K562 (cell line): ENCODE measurements around the gene MBIP. TPM values are rescaled to one million over a fixed set of nuclear protein-coding genes. Genes with fewer than 3 reads are reported as not detected.

Source experiments
- LCOR ChIP-seq: sonication (generic); formaldehyde crosslinking; IDR thresholded peaks from 2 replicates; pipeline ENCODE4 v1.8.0; 2022; ENCODE audit warnings: mild to moderate bottlenecking, missing genetic modification reagents
- MAFF ChIP-seq: IDR thresholded peaks from 2 replicates; pipeline ENCODE4 v1.6.1; 2012; ENCODE audit warnings: low read length, improper control_type of control experiment
- MAFG ChIP-seq: fragments of 450-650 bp; conservative IDR thresholded peaks from 2 replicates; pipeline ENCODE4 v1.6.1; 2016; ENCODE audit warnings: missing genetic modification characterization, missing compliant biosample characterization
- PHB ChIP-seq: fragments of 250-450 bp; sonication (Bioruptor Pico); IDR thresholded peaks from 2 replicates; pipeline ENCODE4 v1.5.0; 2021
- ZNF41 ChIP-seq: fragments of 250-450 bp; sonication (Bioruptor Pico); conservative IDR thresholded peaks from 2 replicates; pipeline ENCODE4 v1.4.0; 2020; ENCODE audit warnings: mild to moderate bottlenecking
- ZNF584 ChIP-seq: fragments of 200-800 bp; sonication (Bioruptor generic); IDR thresholded peaks from 2 replicates; pipeline ENCODE4 v1.6.1; 2016; ENCODE audit warnings: low read depth, mild to moderate bottlenecking, missing genetic modification characterization, missing compliant biosample characterization
- polyA plus RNA-seq, 8 experiments: library from polyadenylated mRNA; depleted of rRNA in 4 of 8; stranded (reverse) in 5 of 8; unstranded in 3 of 8; fragments of >200 nt; fragmentation: Nextera tagmentation in 2 of 8; fragmentation: Illumina TruSeq in 1 of 8; extraction: Ambion mirVana in 2 of 8; extraction: Trizol in 1 of 8; gene quantifications; 2 replicates each; pipeline versions ENCODE4 v1.2.1 to v1.2.3, GENCODE V29; 2011 to 2014; ENCODE audit warnings: inconsistent platforms in 1 of 8, missing spikeins in 1 of 8
- total RNA-seq, 7 experiments: library from RNA; depleted of rRNA in 6 of 7; stranded (reverse); fragments of >200 nt in 6 of 7; fragmentation: Illumina TruSeq in 2 of 7; extraction: Trizol in 2 of 7; gene quantifications; 2 replicates each; pipeline versions ENCODE4 v1.2.1 to v1.2.3, GENCODE V29; 2011 to 2021; ENCODE audit warnings: low replicate concordance in 1 of 7
- TF ChIP-seq, protein P1 (sequence below): sonication (generic); formaldehyde crosslinking; IDR thresholded peaks from 2 replicates; pipeline ENCODE4 v1.5.0; 2020; ENCODE audit warnings: missing genetic modification reagents
- TF ChIP-seq, protein P2 (sequence below): fragments of 250-450 bp; sonication (Bioruptor Pico); IDR thresholded peaks from 2 replicates; pipeline ENCODE4 v1.4.0; 2020
- TF ChIP-seq, protein P3 (sequence below), 2 experiments: fragments of 250-450 bp in 1 of 2; fragments of 450-650 bp in 1 of 2; sonication (Bioruptor Pico) in 1 of 2; IDR thresholded peaks; 2 replicates each; pipeline versions ENCODE4 v1.6.1 to v1.8.0; 2016 to 2021; ENCODE audit warnings: mild to moderate bottlenecking in 2 of 2, moderate library complexity in 2 of 2, missing compliant biosample characterization in 1 of 2, missing genetic modification characterization in 1 of 2

Gene MBIP
- total and polyA plus RNA-seq, 9 of the 15 experiments (the other 6 are each of a cell fraction or from before 2014, with no cell fraction given) = 8.4 to 31.1 (median 19.4) TPM

DNA sequence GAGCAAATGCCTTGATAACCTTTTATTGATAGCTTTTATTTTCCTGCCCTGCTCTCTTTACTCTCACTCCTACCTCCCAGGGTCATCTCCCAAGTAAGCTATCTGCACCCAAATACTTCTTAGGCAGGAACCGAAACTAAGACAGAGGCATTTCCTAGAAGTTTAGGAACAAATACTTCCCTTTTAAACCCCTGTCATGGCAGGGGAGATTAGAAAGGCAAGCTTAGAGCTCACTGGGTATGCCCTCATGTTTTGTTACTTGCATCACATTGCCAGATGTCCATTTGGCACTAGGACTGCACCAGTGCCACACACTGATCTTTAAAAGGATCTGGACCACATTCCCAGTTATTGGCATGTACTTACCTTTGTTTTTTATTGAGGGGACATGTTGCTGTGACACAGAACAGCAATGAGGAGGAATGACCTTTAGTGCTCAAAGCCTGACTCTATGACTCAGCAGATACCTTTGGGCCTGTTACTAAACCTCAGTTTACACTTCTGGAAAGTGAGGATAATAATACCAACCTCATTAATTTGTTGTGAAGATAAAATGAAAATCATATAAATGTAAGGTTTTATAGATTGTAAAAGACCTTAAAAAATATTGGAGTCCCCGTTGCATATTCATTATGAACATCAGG lies 40.9 kb upstream of the MBIP start (continued):
- TF ChIP-seq, protein P1, sequence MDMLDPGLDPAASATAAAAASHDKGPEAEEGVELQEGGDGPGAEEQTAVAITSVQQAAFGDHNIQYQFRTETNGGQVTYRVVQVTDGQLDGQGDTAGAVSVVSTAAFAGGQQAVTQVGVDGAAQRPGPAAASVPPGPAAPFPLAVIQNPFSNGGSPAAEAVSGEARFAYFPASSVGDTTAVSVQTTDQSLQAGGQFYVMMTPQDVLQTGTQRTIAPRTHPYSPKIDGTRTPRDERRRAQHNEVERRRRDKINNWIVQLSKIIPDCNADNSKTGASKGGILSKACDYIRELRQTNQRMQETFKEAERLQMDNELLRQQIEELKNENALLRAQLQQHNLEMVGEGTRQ = no peak
- TF ChIP-seq ZNF41 (CRISPR knock-in tag) (no peak), ZNF584 (CRISPR knock-in tag) (no peak), MAFF (peak; percentile 27; the same call in 1 of the 2 replicates), MAFG (tag) (0 out of 2 replicates have a peak, but pooled peaks have one; percentile 39), PHB (CRISPR knock-in tag) (no peak), LCOR (CRISPR knock-in tag) (no peak)
- TF ChIP-seq, protein P2, sequence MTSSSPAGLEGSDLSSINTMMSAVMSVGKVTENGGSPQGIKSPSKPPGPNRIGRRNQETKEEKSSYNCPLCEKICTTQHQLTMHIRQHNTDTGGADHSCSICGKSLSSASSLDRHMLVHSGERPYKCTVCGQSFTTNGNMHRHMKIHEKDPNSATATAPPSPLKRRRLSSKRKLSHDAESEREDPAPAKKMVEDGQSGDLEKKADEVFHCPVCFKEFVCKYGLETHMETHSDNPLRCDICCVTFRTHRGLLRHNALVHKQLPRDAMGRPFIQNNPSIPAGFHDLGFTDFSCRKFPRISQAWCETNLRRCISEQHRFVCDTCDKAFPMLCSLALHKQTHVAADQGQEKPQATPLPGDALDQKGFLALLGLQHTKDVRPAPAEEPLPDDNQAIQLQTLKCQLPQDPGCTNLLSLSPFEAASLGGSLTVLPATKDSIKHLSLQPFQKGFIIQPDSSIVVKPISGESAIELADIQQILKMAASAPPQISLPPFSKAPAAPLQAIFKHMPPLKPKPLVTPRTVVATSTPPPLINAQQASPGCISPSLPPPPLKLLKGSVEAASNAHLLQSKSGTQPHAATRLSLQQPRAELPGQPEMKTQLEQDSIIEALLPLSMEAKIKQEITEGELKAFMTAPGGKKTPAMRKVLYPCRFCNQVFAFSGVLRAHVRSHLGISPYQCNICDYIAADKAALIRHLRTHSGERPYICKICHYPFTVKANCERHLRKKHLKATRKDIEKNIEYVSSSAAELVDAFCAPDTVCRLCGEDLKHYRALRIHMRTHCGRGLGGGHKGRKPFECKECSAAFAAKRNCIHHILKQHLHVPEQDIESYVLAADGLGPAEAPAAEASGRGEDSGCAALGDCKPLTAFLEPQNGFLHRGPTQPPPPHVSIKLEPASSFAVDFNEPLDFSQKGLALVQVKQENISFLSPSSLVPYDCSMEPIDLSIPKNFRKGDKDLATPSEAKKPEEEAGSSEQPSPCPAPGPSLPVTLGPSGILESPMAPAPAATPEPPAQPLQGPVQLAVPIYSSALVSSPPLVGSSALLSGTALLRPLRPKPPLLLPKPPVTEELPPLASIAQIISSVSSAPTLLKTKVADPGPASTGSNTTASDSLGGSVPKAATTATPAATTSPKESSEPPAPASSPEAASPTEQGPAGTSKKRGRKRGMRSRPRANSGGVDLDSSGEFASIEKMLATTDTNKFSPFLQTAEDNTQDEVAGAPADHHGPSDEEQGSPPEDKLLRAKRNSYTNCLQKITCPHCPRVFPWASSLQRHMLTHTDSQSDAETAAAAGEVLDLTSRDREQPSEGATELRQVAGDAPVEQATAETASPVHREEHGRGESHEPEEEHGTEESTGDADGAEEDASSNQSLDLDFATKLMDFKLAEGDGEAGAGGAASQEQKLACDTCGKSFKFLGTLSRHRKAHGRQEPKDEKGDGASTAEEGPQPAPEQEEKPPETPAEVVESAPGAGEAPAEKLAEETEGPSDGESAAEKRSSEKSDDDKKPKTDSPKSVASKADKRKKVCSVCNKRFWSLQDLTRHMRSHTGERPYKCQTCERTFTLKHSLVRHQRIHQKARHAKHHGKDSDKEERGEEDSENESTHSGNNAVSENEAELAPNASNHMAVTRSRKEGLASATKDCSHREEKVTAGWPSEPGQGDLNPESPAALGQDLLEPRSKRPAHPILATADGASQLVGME = no peak
- TF ChIP-seq, protein P3, sequence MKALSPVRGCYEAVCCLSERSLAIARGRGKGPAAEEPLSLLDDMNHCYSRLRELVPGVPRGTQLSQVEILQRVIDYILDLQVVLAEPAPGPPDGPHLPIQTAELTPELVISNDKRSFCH (CRISPR knock-in tag; IDR thresholded peaks at IDR 0.05) = no peak
- TF ChIP-seq, protein P3 (tag; IDR thresholded peaks at IDR 0.05) = peak; percentile 73; the same call in 1 of the 2 replicates
